Esophagus squamous epithelium (tissue), 4 donors: ENCODE measurements around the gene KCNJ6.

Experiments
- POLR2A ChIP-seq, 4 donors: fragments of 450-650 bp; IDR thresholded peaks; one replicate each; pipeline ENCODE4 v1.6.1; 2017; ENCODE audit warnings: antibody characterized with exemption in 4 of 4, mild to moderate bottlenecking in 4 of 4, moderate library complexity in 3 of 4
- TF ChIP-seq, protein P1 (sequence below), 6 experiments: fragments of 450-650 bp in 4 of 6; fragments of 200-600 bp in 2 of 6; sonication (generic) in 2 of 6; IDR thresholded peaks; one replicate each; pipeline ENCODE4 v1.5.1; 2016 to 2019; ENCODE audit warnings: antibody characterized with exemption in 6 of 6, mild to moderate bottlenecking in 4 of 6, moderate library complexity in 4 of 6

GRCh38 chr21:37686991-37687810 is 229.1 kb downstream of the KCNJ6 start:
- TF ChIP-seq, protein P1, sequence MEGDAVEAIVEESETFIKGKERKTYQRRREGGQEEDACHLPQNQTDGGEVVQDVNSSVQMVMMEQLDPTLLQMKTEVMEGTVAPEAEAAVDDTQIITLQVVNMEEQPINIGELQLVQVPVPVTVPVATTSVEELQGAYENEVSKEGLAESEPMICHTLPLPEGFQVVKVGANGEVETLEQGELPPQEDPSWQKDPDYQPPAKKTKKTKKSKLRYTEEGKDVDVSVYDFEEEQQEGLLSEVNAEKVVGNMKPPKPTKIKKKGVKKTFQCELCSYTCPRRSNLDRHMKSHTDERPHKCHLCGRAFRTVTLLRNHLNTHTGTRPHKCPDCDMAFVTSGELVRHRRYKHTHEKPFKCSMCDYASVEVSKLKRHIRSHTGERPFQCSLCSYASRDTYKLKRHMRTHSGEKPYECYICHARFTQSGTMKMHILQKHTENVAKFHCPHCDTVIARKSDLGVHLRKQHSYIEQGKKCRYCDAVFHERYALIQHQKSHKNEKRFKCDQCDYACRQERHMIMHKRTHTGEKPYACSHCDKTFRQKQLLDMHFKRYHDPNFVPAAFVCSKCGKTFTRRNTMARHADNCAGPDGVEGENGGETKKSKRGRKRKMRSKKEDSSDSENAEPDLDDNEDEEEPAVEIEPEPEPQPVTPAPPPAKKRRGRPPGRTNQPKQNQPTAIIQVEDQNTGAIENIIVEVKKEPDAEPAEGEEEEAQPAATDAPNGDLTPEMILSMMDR (IDR thresholded peaks at IDR 0.05) = no peak
- TF ChIP-seq POLR2A (IDR thresholded peaks at IDR 0.05) = no peak
